Inflammatory macrophage treated with lipopolysaccharide for 1 hour (primary cell): ENCODE data around the gene VAMP5.
"Not testable (repeated sequence)": the region's sequence is repeated elsewhere in the genome, so short reads cannot be mapped to it uniquely, and the experiment has no call there.

ENCODE experiments used
- DNase-seq, 2 donors: peaks; one replicate each; pipeline ENCODE4 v3.0.0-alpha.2; 2020 to 2022

VAMP5 gene

DNA sequence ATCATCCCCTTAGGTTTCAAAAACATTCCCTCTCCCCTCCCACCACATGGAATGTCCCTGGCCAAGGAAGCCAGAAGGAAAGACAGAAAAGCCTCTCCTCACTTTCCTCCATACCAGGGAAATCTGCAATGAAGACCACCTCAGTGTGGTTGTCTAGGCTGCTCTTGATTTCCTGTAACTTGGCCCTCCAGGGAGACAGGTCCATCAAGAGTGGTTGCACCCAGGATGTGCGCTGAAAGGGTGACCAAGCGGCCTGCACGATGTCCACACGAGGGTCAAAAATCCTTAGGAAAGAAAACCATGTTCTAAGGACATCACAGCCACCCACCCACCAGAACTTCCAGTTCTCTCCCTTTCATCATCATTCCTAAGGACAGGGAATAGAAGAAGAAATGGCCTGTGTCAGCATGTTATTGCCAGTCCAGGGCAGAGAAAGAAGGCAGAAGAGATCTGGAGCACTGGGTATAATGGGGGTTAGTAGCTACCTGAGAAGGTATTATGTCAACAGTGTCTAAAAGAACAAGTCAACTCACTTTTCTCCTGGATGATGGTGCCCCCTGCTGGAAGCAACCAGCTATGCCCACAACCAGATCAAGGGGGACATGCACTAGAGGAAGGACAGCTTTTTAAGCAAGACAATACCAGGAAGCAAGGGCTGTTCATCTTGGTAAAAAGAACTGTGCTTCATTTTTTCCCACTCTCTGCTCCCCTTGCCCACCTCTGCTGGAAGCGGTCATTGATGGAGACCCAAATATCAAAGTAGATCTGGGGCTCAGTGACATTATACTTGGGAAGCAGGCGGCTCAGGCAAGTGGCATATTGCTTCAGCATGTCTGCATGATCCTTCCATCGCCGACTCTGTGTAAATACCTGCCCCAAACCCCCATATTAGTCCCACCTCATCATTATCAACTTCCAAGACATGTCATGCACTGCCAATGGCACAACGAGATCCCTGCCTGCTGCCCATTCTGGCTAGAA, 32.2 kb upstream of the VAMP5 start:
- peak; percentile 63 to 95 for DNase-seq

DNA sequence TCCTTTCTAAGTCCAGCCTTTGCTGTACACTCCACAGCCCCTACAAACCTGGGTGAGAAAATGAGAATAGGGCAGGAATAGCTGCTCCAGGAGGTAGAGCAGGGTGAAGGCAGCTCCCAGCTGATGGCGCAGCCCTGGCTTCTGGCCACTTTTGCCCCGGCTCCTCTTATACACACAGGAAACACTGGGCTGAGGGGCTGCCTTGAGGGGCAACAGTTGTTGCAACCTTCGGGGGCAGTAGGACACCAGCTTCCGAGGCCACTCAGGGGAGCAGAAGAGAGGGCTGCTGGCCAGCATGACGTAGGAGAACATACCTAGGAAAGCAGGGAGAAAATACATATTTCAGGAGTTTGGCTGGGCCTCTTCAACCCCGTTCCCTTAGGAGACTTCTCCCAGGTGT, 31.0 kb upstream of the VAMP5 start:
- no peak for DNase-seq

DNA sequence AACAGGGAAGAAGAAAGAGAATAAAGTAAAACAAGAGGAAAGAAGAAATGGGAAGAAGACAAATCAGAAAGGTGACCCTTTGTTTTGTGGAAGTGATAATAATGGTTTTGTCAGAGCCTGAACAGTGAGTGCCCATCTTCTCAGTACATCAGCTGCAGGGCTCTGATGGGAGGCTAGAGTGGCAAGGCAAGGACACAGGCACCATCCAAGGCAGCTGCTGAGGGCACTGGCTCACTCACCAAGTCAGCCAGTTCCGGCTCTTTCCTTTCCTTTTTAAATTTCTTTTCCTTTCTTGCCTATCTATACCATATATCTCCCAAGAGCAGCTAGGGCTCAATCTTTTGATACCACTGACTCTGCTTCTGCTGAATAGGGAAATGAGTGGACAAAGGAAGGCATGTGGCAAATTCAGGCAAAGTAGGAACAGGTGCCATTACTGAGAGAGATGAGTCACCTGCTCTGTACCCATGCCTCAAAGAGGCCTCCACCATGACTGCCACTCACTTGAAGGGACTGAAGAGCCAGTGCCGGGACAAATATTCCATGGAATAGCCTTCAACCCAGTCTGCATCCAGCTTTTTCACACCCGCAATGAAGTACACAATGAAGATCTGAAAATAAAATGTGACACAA, 29.1 kb upstream of the VAMP5 start:
- DNase-seq: no peak

DNA sequence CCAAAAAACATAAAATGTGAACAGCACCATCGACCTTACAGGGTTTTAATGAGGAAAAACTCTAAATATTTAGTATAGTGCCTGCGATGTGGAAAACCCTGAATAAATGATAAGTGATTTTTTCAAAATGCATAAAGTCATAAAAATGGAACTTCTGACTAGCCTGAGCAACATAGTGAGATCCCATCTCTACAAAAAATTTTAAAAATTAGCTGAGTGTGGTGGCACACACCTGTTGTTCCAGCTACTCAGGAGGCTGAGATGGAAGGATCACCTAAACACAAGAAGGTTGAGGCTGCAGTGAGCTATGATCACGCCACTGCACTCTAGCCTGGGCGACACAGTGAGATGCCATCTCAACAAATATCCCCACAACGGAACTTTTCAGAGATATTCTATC, 27.1 kb upstream of the VAMP5 start:
- DNase-seq: no peak

DNA sequence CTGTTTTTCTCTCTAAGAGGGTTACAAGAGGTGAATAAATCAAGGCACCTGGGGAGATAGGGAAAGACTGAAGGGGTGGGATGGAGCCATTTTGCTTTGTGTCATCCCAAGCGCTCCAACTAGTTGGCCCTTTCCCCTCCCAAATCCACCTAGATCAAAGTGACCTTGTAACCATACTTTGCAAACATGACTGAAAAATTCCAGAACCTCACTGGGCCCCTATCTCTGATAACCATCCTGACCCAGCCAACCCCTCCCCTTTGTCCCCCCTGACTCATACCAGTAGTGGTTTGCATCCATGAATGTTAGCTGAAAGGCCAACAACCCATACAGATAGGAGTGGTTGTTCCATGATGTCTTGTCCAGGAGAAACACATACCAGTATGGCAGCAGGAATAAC, 26.1 kb upstream of the VAMP5 start:
- DNase-seq: no peak

DNA sequence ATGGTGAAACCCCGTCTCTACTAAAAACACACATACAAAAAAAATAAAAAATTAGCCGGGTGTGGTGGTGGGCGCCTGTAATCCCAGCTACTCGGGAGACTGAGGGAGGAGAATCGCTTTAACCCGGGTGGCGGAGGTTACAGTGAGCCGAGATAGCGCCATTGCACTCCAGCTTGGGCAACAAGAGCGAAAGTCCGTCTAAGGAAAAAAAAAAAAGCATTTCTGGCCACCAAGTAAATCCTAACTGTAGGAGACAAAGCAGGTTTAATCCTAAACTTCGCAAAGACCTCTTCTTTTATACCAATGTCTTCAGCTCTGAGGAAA, 23.9 kb upstream of the VAMP5 start:
- DNase-seq: not testable (repeated sequence)

DNA sequence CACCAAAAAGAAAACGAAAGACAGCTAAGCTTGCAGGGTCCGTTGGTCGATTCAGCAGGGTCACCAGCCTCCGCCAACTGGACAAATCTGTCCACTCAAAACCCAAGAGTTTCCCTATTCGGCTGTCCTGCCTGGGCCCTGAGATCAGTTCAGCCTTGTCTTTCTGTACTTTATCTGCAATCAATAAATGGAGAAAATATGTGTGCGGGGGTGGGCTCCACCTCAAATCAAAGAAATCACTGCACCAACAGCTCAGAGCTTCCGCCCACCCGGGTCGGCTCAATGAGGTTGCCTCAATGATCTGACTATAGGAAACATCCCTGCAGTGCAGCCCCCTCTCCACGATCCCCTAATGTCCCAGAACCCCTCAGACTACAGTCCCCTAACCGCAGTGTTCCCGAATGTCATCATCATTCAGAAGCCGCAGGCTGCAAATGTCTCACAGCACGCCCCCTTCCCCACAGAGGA, 23.4 kb upstream of the VAMP5 start:
- no peak for DNase-seq

DNA sequence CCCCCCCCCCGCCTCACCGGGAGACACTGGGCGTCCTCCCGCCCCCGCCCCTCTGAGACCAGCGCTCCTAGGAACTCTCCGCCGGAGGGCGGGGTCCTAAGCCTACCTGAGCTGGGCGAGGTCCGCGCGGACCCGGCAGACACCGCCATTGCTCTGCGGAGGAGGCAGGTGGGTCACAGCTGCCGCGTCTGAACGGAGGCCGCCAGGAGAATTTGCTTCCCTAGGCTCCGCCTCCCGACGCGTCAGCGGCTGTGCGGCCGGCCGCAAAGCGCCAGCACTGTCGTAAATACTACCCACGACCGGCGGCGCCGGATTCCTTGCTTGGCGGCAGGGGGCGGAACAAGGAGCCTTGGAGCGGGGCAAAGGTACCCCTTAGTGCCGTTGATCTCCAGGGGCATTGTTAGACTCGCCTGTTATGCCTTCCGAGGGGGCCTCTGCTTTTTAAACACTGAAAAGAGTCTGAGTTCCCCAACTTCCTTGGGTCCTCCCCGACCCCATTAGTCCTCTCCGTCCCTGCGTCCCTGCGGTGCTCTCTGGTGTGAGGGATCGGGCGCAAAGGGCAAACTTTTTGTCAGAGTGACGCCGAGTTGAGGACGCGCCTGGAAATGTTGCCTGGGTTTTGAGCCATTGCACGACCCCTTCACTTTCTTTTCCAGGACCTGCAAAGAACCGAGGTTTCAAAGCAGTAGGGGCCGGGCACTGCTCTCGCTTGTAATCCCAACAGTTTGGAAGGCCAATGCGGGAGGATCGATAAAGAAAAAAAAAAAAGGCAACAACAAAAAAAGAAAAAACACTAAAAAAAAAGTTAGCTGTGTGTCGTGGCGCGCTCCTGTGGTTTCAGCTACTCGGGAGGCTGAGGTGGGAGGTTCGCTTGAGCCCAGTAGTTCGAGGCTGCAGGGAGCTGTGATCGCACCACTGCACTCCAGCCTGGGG, 22.7 kb upstream of the VAMP5 start, which contains the start of gene GGCX:
GGCX (minus strand) TSS at position 214 of the 933 bp plus-strand sequence; CDS start at position 149, 65 bp downstream.
- DNase-seq: peak; percentile 92 to 96

DNA sequence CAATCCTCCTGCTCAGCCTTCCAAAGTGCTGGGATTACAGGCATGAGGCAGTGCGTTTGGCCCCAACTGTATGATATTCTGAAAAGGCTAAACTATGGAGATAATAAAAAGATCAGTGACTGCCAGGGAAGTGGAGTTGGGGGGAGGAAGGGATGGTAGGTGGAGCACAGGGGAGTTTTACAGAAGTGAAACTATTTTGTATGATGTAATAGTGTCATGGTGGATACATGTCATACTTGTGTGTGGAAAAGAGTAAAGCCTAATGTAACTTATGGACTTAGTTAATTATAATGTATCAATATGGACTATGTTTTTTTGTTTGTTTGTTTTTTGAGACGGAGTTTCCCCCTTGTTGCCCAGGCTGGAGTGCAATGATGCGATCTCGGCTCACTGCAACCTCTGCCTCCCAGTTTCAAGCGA, 20.1 kb upstream of the VAMP5 start:
- DNase-seq: peak; percentile 85 to 90

DNA sequence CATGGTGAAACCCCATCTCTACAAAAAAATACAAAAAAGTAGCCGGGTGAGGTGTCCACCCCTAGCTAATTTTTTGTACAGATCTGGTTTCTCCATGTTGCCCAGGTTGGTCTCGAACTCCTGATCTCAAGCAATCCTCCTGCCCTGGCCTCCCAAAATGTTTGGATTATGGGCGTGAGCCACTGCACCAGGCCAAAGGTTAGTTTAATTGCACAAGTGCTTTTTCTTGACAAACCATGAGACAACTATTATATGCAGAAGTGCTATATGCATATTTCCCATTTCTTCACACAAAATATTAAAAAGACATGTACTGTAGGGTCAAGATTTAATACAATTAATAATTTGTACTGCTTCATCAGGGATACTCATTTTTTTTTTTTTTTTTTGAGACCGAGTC, 18.0 kb upstream of the VAMP5 start:
- DNase-seq: no peak

DNA sequence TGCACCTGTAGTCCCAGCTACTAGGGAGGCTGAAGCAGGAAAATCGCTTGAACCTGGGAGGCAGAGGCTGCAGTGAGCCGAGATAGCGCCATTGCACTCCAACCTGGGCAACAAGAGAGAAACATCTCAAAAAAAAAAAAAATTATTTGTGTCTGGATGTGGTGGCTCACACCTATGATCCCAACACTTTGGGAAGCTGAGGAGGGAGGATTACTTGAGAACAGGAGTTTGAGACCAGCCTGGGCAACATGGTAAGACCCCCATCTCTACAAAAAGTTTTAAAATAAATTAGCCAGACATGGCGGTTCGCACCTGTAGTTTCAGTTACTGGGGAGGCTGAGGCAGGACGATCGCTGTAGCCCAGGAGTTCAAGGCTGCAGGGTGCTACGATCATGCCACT, 8.5 kb upstream of the VAMP5 start:
- no peak for DNase-seq

DNA sequence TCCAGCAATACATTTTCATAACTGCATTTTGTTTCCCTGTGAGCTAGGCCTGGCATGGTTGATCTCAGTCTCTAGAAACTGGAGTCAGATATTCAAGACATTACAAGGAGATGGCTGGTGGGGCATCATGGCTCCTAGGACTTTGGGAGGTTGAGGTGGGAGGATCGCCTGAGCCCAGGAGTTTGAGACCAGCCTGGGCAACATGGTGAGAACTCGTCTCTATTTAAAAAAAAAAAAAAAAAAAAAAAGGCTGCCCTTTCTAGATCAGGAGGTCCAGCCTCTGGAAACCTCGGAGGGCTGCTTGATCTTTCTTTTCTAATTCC, 7.2 kb upstream of the VAMP5 start:
- no peak for DNase-seq

DNA sequence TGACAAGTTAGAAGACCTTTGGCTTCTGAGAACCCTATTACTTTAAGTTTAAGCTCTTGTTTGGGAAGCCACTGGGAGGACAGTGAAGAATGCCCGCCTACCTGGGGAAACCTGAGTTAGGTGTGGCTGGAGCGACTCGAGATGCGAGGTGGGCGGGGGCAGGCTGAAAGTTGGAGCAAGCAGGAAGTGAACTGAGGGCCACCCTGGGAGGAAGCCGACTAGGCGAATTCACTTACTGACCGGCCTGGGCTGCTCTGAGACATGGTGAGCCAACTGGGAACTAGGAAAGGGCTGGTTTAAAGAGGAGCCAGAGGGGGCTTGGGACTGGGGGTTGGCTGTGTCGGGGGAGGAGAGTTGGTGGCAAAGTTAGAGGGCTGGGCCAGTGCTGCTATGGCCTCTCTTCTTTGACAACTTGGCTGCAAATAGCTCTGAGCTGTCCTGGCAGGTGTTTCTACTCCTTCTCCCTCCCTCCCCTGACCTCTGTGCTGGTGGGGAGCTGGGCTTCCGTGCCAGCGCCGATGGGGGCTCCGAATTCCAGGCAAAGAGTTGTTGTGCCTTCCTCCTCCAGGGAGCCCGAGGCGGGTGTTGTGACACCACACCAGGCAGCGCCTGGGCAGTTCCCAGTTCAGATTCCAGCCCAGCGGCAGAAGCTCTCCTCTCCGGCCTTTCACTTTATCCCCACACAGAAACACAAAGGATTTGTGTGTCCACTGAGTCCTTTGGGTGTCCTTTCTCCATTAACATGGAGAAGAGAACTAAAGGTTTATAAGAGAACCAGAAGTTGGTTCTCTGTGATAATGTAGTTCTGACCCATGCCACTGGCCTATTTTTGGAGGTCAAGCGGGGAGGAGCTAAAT, 6.6 kb upstream of the VAMP5 start, which contains the start of gene VAMP8:
VAMP8 (plus strand) TSS at position 201 of the 857 bp plus-strand sequence; CDS start at position 262, 61 bp downstream.
- peak; percentile 44 to 56 for DNase-seq

DNA sequence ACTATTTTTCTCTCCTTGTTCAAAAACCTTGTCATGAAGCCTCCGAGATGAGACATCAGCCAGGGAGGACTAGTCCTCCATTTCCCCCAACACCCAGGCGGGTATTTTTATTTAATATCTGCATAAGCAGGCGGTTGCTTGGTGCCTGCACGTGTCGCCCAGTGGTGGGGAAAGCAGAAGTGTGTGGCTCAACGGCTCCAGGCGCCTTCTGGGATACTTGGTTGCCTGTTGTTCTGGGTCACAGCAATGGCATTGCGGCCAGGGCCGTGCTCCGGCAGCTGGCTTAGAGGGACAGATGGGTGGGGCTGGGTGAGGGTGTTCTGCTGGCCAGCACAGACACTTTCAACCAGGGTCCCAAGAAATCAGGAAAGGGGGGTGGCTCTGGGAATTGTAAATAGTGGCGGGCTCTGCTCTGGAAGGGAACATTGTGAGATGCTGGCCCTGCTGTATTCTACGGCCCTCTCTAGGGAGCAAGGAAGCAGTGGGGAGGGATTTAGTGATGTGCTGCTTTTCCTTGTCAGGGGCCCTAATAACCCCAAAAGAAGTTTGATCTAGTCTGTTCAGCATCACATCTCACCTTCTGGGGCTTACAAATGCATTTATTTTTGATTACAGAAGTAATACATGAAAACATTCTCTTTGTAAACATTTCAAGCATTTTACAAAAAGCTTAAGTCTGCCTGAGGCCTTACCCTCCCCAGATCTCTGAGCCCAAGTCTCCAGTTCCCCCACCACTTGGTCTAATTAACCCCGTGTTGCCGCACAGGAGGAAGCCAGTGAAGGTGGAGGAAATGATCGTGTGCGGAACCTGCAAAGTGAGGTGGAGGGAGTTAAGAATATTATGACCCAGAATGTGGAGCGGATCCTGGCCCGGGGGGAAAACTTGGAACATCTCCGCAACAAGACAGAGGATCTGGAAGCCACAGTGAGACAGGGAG, 5.7 kb upstream of the VAMP5 start:
- DNase-seq: peak; percentile 60 to 71

DNA sequence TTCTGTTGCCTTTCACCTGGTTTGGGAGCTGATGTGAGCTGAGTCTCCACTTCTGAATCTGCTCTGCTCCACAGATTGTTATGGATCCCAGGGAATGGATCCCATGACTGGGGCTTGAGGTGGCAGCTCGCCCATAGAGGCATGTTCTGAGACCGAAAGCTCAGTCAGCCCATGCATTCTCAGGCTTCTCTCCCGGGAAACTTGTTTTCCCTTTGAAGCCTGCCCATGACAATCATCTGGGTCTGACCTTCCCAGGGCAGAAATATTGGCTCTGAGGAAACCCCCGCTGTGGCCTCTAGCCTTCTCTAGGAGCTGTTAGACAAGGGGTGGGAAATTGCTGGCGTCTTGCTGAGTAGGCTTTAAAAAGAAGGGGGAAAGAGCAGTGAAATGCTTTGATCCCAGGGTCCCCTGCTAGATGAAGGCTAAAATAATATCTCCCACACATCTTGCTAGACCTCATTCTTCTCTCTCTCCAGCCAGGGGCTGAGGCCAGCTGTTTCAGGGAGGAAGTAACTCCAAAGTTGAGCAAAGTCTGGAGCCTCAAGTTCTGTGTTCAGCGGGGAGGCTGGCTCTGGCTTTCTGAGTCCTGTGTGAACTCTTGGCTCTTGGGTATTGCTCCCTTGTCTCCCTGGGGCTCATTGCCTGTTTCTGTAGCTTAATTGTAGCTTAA, 4.8 kb upstream of the VAMP5 start:
- DNase-seq: peak; percentile 57 to 68

DNA sequence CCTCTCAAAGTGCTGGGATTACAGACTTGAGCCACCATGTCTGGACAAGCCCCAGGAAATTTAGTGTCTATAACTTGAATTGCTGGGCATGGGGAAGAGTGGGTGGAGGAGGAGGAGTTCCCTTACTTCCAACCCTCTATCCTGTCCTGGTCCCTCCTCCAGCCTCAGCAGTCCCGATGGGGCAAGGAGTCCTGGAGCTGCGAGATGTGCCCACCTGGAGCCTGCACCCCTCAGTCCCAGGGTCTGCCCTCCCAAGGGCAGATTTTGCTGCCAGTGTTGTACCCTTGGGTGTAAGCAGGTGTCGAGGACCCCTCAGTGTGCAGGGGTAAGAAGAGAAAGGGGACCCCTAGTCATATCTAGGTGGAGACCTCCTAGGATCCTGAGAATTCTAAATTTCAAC, 4.0 kb upstream of the VAMP5 start:
- no peak for DNase-seq

DNA sequence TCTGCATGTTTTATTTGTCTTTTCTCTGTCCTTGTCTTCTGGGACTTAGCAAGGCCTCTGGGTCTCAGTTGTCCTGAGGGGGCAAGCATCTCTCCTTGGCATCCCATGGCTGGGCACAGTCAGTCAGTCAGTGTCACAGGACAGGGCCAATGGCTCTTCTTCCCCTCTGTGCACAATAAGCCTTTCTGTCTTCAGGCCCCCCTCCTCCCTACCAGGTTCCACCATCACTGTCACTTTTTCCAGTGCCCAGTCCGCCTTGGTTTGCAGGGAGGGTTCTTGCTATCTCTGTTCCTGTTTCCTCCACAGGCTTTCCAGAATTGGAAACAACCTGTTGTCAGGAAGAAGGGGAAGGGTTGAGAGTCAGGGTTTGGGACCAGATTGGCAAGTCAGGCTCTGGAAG, 1.7 kb upstream of the VAMP5 start:
- DNase-seq: peak in 1 of 2 donors; percentile 15

DNA sequence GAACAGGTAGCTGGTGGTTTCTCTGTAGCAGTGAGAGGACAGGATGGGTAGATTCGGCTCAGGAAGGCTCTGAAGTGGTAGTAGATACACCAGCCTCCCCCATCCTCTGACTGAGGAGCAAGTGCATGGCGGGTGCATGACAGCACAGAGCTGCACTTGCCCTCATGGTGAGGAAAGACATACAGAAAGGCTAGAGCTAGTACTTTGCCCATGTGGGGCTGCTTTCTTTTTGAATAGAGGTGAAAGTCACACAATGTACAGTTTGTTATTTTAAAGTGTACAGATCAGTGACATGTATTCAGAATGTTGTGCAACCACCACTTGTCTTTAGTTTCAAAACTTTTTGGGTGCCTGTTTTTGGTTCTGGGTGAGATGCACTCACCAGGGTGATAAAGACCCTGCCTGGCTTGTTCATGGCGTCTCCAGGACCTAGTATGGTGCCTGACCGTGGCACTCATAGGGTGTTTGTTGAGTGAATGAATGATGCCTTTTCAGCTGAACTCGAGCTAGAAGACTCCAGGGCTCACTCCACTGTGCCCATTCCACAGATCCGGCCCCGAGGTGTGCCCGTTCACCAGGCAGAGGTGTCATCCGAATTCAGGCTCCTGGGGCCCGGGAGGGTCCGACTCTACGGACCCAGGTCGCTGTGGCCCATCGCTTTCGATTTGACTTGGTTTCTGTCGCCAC, 421 bp upstream of the VAMP5 start:
- peak in 1 of 2 donors; percentile 17 for DNase-seq
